Measurements from ENCODE around the gene INSM1.
A peak's percentile ranks its signal among the peaks of the same experiment; 100 is the strongest.
"Not testable (repeated sequence)": the region's sequence is repeated elsewhere in the genome, so short reads cannot be mapped to it uniquely, and the experiment has no call there.

Gene INSM1

DNA sequence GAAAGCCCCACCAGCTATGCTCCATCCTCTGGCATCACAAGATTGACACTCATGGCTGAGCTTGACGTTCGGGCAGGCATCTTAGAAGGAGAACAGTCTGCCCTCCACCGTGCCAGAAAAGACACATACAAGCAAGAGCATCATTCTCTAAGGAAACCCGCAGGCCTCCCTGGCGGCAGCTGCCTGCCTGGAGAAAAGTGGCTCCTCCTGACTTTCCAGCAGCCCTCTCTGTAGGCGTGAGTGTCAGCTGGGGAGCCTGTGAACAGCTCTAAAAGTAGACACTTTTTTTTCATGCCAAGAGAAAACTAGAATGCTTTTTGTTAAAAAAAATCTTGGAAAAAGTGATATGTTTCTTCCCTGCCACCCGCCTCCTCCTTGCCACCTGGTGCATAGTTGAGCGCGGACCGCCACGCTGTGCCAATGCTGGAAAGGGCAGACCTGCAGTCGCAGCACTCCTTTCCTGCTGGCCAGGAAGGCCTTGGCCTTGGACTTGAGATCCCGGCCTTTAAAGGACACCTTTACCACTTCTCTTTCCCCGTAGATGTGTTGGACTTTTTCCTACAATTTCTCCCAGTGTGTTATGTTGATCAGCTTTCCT lies 29.7 kb upstream of the INSM1 start:
- DNase-seq (ENCODE audit: insufficient read length) (no peak), FAIRE-seq (no peak)

GRCh38 chr20:20340443-20340842 lies 27.5 kb upstream of the INSM1 start:
- no peak for TF ChIP-seq POLR2AphosphoS5 (IDR thresholded peaks at IDR 0.05; ENCODE audit: low read depth, low read length)
- no peak for TF ChIP-seq POLR2A (IDR thresholded peaks at IDR 0.05; ENCODE audit: low read depth, low read length)
- TF ChIP-seq TAF1 (IDR thresholded peaks at IDR 0.05; ENCODE audit: borderline replicate concordance, low read depth, low read length): no peak
- DNase-seq (ENCODE audit: insufficient read length) (no peak), FAIRE-seq (no peak)

More for the DNA sequence above, 29.7 kb upstream of the INSM1 start:
- no peak for TF ChIP-seq POLR2A (IDR thresholded peaks at IDR 0.05; ENCODE audit: low read depth, low read length)
- TF ChIP-seq TAF1 (IDR thresholded peaks at IDR 0.05; ENCODE audit: borderline replicate concordance, low read depth, low read length): no peak
- no peak for TF ChIP-seq POLR2AphosphoS5 (IDR thresholded peaks at IDR 0.05; ENCODE audit: low read depth, low read length)

DNA sequence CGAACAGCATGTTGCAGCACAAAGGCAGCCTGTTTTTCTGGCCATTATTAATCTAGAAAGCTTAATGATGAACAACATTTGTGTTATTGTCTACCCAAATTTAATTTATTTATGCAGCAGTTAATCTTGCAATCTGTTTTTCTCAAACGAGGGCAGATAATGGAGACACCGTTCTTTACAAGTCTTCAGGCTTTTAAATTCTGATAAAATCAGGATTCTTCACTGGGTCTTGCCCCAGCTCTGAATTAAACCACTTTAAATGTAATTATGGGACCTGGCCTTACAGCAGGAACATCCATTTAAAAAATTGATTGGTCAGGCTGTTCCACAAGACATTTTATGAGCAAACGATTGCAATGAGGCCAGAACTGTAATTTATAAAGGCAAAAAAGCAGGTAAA lies 26.5 kb upstream of the INSM1 start:
- no peak for TF ChIP-seq POLR2AphosphoS5 (IDR thresholded peaks at IDR 0.05; ENCODE audit: low read depth, low read length)
- FAIRE-seq (no peak), DNase-seq (ENCODE audit: insufficient read length) (no peak)

DNA sequence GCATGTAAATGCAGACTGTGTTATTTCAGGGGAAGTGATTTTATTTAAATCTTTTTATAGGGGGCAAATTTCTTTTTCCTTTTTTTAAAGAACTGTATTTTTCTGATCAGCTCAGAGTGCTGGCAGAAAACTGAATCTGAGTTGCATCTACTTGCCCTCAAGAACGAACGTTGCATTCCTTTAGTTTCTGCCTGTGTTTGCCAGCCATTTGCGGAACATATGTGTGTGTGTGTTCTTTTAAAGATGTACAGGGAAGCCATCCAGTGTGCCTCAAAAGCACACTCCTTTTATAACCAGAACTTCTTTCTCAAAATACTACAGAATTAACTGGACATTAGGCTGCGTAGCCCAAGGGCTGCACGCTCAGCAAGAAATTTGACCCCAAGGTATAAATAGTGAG lies 25.8 kb upstream of the INSM1 start:
- DNase-seq (ENCODE audit: insufficient read length): no peak
- no peak for FAIRE-seq
- no peak for TF ChIP-seq TAF1 (IDR thresholded peaks at IDR 0.05; ENCODE audit: borderline replicate concordance, low read depth, low read length)
- TF ChIP-seq POLR2AphosphoS5 (IDR thresholded peaks at IDR 0.05; ENCODE audit: low read depth, low read length): no peak
- no peak for TF ChIP-seq POLR2A (IDR thresholded peaks at IDR 0.05; ENCODE audit: low read depth, low read length)

GRCh38 chr20:20343932-20344331 lies 24.0 kb upstream of the INSM1 start:
- TF ChIP-seq POLR2AphosphoS5 (IDR thresholded peaks at IDR 0.05; ENCODE audit: low read depth, low read length) (no peak), POLR2A (IDR thresholded peaks at IDR 0.05; ENCODE audit: low read depth, low read length) (no peak), TAF1 (IDR thresholded peaks at IDR 0.05; ENCODE audit: borderline replicate concordance, low read depth, low read length) (no peak)
- FAIRE-seq: no peak

GRCh38 chr20:20344476-20344875 lies 23.4 kb upstream of the INSM1 start:
- DNase-seq (ENCODE audit: insufficient read length): no peak
- no peak for FAIRE-seq
- no peak for TF ChIP-seq POLR2AphosphoS5 (IDR thresholded peaks at IDR 0.05; ENCODE audit: low read depth, low read length)
- TF ChIP-seq POLR2A (IDR thresholded peaks at IDR 0.05; ENCODE audit: low read depth, low read length): no peak

More at GRCh38 chr20:20343932-20344331, 24.0 kb upstream of the INSM1 start:
- no peak for DNase-seq (ENCODE audit: insufficient read length)

DNA sequence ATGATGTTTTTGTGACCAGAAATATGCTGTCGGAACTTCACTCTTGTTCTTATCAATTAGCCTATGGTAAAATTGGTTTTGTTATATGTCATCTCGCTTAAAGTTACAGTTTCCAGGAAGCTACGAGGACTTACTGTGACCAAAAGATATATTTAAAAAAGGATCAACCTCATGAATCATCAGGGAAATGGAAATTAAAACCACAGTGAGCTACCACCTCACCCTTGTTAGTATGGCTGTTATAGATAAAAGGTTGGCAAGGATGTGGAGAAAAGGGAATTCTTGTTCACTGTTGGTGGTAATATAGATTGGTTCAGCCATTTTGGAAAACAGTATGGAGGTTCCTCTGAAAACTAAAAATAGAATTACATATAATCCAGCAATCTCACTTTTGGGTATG lies 14.3 kb upstream of the INSM1 start:
- TF ChIP-seq POLR2A (IDR thresholded peaks at IDR 0.05; ENCODE audit: low read depth, low read length) (no peak), POLR2AphosphoS5 (IDR thresholded peaks at IDR 0.05; ENCODE audit: low read depth, low read length) (no peak), TAF1 (IDR thresholded peaks at IDR 0.05; ENCODE audit: borderline replicate concordance, low read depth, low read length) (no peak)
- no peak for FAIRE-seq
- DNase-seq (ENCODE audit: insufficient read length): no peak

- peak; percentile 62 for FAIRE-seq
- not testable (repeated sequence) for DNase-seq (ENCODE audit: insufficient read length)
Measured at GRCh38 chr20:20355503-20355902, 12.4 kb upstream of the INSM1 start.

DNA sequence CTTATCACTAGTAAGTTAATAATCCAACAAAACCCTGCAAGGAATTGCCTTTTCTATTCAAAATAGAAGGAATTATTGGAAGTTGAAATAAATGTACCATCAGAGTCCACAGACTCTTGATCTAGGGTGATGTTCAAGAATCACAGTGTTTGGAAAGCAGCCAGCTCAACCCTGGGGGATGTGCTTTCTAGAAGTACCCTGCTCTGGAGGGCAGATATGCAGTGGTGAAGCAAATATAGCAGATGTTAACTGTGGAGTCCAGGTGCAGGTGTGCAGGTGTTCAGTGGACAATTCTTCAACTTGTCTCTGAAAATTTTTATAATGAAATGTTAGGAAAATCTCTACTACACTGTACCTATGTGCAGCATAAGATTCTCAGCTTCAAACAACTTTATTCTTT lies 9.1 kb upstream of the INSM1 start:
- TF ChIP-seq POLR2AphosphoS5 (IDR thresholded peaks at IDR 0.05; ENCODE audit: low read depth, low read length) (no peak), TAF1 (IDR thresholded peaks at IDR 0.05; ENCODE audit: borderline replicate concordance, low read depth, low read length) (no peak), POLR2A (IDR thresholded peaks at IDR 0.05; ENCODE audit: low read depth, low read length) (no peak)
- DNase-seq (ENCODE audit: insufficient read length) (no peak), FAIRE-seq (no peak)

DNA sequence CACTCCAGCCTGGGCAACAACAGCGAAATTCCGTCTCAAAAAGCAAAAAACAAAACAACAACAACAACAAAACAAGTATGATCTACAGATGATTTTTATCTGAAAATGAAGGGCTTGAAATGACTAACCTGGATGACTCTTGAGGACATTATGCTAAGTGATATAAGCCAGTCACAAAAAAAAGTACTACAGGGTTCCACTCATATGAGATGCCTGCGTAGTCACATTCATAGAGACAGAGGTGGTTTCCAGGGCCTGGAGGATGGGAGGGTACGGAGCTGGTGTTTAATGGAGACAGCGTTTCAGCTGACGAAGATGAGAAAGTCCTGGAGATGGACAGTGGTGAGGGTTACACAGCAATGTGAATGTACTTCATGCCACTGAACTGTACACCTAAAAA lies 8.3 kb upstream of the INSM1 start:
- TF ChIP-seq TAF1 (IDR thresholded peaks at IDR 0.05; ENCODE audit: borderline replicate concordance, low read depth, low read length) (no peak), POLR2A (IDR thresholded peaks at IDR 0.05; ENCODE audit: low read depth, low read length) (no peak), POLR2AphosphoS5 (IDR thresholded peaks at IDR 0.05; ENCODE audit: low read depth, low read length) (no peak)
- DNase-seq (ENCODE audit: insufficient read length) (no peak), FAIRE-seq (no peak)

GRCh38 chr20:20360464-20360863 lies 7.4 kb upstream of the INSM1 start:
- DNase-seq (ENCODE audit: insufficient read length): peak; percentile 41
- TF ChIP-seq TAF1 (IDR thresholded peaks at IDR 0.05; ENCODE audit: borderline replicate concordance, low read depth, low read length): no peak
- no peak for TF ChIP-seq POLR2AphosphoS5 (IDR thresholded peaks at IDR 0.05; ENCODE audit: low read depth, low read length)
- TF ChIP-seq POLR2A (IDR thresholded peaks at IDR 0.05; ENCODE audit: low read depth, low read length): no peak
- peak; percentile 86 for FAIRE-seq

GRCh38 chr20:20362774-20363433 lies 5.0 kb upstream of the INSM1 start:
- DNase-seq (ENCODE audit: insufficient read length) (no peak), FAIRE-seq (no peak)
- TF ChIP-seq POLR2A (IDR thresholded peaks at IDR 0.05; ENCODE audit: low read depth, low read length) (no peak), POLR2AphosphoS5 (IDR thresholded peaks at IDR 0.05; ENCODE audit: low read depth, low read length) (no peak), TAF1 (IDR thresholded peaks at IDR 0.05; ENCODE audit: borderline replicate concordance, low read depth, low read length) (no peak)

DNA sequence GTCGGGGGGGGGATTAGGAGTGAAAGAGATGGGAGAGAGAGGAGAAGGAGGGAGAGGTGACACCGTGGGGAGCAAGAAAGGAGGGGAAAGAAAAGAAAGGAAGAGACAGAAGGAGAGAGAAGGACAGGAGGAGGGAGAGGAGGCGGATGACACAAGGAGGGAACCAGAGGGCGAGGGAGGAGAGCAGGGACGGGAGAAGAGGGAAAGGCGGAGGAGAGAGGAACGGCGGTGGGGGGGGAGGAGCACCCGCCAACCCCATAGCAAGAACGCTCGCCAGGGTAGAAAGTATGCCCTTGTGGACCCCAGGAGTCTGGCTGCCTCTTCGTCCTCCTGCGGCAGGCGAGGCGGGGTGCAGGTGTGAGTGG lies 4.5 kb upstream of the INSM1 start:
- TF ChIP-seq POLR2A (IDR thresholded peaks at IDR 0.05; ENCODE audit: low read depth, low read length) (no peak), POLR2AphosphoS5 (IDR thresholded peaks at IDR 0.05; ENCODE audit: low read depth, low read length) (no peak), TAF1 (IDR thresholded peaks at IDR 0.05; ENCODE audit: borderline replicate concordance, low read depth, low read length) (no peak)
- no peak for DNase-seq (ENCODE audit: insufficient read length)
- no peak for FAIRE-seq

Data from GM12892 (cell line).